ENCODE measurements around the gene C5.

Gene C5

DNA sequence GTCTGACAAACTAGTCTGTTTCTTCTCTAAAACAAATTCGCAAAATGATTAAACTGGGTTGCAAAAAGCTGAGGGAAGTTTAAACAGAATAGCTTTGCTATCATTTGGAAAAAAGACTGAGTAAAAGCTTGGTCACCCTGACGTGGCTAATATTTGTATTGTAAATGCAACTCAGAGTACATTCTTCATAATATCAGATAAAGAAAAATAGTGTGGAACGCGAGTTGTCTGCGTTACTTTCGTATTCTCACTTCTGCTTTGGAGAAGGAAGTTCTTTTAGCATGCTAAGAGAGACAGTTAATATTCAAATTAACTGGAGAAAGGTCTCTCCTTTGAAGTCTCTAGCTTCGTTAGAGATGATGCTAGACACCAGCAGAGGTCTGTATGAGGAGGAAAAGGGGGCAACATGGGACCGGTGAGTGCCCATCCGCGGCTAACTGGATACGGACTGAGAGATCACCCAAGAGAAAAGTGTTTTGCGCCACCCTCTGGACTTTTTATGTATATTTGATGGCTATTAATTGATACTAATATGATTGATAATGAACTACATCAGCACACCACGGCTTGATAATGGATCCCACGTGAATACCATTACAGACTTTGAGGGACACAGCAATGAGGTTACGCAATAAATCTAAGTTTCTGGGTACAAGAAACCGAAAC lies 21.8 kb upstream of the C5 start:
- no peaks in the 10 kb centered on the region; the same call in 1 of the 2 replicates for H4K20me1 ChIP-seq (ENCODE audit: low read depth, low read length)
- H3K9me3 ChIP-seq (ENCODE audit: insufficient read depth, low read length): 0 out of 2 replicates have a peak, but pooled peaks cover 3% of the 10 kb centered on the region
- peaks cover 25% of the 10 kb centered on the region for H3K79me2 ChIP-seq (ENCODE audit: insufficient read depth, low read length)
- peak overlapping the region; percentile 96 for H3K9ac ChIP-seq (ENCODE audit: low read length)
- TF ChIP-seq CTCF (IDR thresholded peaks at IDR 0.05; ENCODE audit: insufficient read depth, low read length, poor library complexity, severe bottlenecking) (no peak), EZH2phosphoT487 (conservative IDR thresholded peaks at IDR 0.05; ENCODE audit: low read length) (no peak)
- peak overlapping the region; percentile 50 for H3K4me3 ChIP-seq (ENCODE audit: insufficient read depth, low read length, poor library complexity, severe bottlenecking)
- H3K36me3 ChIP-seq (ENCODE audit: low read length): no peaks in the 10 kb centered on the region
- no peaks in the 10 kb centered on the region for H3K9me2 ChIP-seq (replicated peaks; ENCODE audit: insufficient read depth, low read length)
- peaks cover 40% of the 10 kb centered on the region for H3F3A ChIP-seq (ENCODE audit: insufficient read depth)
- peak overlapping the region; percentile 61 for H2AFZ ChIP-seq (ENCODE audit: low read depth, low read length, severe bottlenecking)
- no peaks in the 10 kb centered on the region for H3K27me3 ChIP-seq (ENCODE audit: low read length)
- peak overlapping the region; percentile 100 for H3K27ac ChIP-seq (ENCODE audit: low read depth, low read length)
- peak overlapping the region; percentile 98 for H3K4me2 ChIP-seq (ENCODE audit: low read depth, low read length, poor library complexity, severe bottlenecking)

- H2AFZ ChIP-seq (ENCODE audit: low read depth, low read length, severe bottlenecking): peak overlapping the region; percentile 61
- TF ChIP-seq CTCF (IDR thresholded peaks at IDR 0.05; ENCODE audit: insufficient read depth, low read length, poor library complexity, severe bottlenecking): no peak
- H3K79me2 ChIP-seq (ENCODE audit: insufficient read depth, low read length): peaks cover 19% of the 10 kb centered on the region
- H3K36me3 ChIP-seq (ENCODE audit: low read length): no peaks in the 10 kb centered on the region
- H3K9ac ChIP-seq (ENCODE audit: low read length): peak overlapping the region; percentile 96
- no peaks in the 10 kb centered on the region for H3K27me3 ChIP-seq (ENCODE audit: low read length)
- peak overlapping the region; percentile 100 for H3K27ac ChIP-seq (ENCODE audit: low read depth, low read length)
- H3K9me2 ChIP-seq (replicated peaks; ENCODE audit: insufficient read depth, low read length): no peaks in the 10 kb centered on the region
- peak overlapping the region; percentile 42 for H3K4me3 ChIP-seq (ENCODE audit: insufficient read depth, low read length, poor library complexity, severe bottlenecking)
- H3F3A ChIP-seq (ENCODE audit: insufficient read depth): peaks cover 40% of the 10 kb centered on the region
- no peaks in the 10 kb centered on the region; the same call in 1 of the 2 replicates for H4K20me1 ChIP-seq (ENCODE audit: low read depth, low read length)
- H3K4me2 ChIP-seq (ENCODE audit: low read depth, low read length, poor library complexity, severe bottlenecking): peak overlapping the region; percentile 98
- 0 out of 2 replicates have a peak, but pooled peaks cover 3% of the 10 kb centered on the region for H3K9me3 ChIP-seq (ENCODE audit: insufficient read depth, low read length)
These were observed 21.3 kb upstream of the C5 start for GRCh38 chr9:121071370-121071755.

DNA sequence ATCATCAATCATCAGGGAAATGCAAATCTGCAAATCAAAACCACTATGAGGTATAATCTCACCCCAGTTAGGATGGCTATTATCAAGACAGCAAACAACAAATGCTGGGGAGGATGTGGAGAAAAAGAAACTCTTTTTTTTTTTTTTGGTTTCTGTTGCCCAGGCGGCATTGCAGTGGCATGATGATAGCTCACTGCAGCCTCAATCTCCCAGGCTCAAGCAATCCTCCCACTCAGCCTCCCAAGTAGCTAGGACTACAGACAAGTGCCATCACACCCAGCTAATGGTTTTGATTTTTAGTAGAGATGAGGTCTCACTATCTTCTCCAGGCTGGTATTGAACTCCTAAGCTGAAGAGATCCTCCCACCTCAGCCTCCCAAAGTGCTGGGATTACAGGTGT lies 19.3 kb upstream of the C5 start:
- Histone ChIP-seq H3K36me3 (ENCODE audit: low read length) (no peaks in the 10 kb centered on the region), H3K9me2 (replicated peaks; ENCODE audit: insufficient read depth, low read length) (no peaks in the 10 kb centered on the region), H3K79me2 (ENCODE audit: insufficient read depth, low read length) (peaks cover 3% of the 10 kb centered on the region; the same call in 1 of the 2 replicates), H3K4me3 (ENCODE audit: insufficient read depth, low read length, poor library complexity, severe bottlenecking) (no peak overlapping the region), H4K20me1 (ENCODE audit: low read depth, low read length) (no peaks in the 10 kb centered on the region), H3F3A (ENCODE audit: insufficient read depth) (peaks cover 40% of the 10 kb centered on the region), H3K4me2 (ENCODE audit: low read depth, low read length, poor library complexity, severe bottlenecking) (peak overlapping the region; percentile 16), H3K9ac (ENCODE audit: low read length) (no peak overlapping the region), H2AFZ (ENCODE audit: low read depth, low read length, severe bottlenecking) (no peak overlapping the region), H3K9me3 (ENCODE audit: insufficient read depth, low read length) (0 out of 2 replicates have a peak, but pooled peaks cover 3% of the 10 kb centered on the region), H3K27me3 (ENCODE audit: low read length) (no peaks in the 10 kb centered on the region), H3K27ac (ENCODE audit: low read depth, low read length) (peak overlapping the region; percentile 37)
- TF ChIP-seq CTCF (IDR thresholded peaks at IDR 0.05; ENCODE audit: insufficient read depth, low read length, poor library complexity, severe bottlenecking): no peak
- no peak for TF ChIP-seq EZH2phosphoT487 (conservative IDR thresholded peaks at IDR 0.05; ENCODE audit: low read length)

Data from SU-DHL-6 (cell line).